ENCODE results near the gene SNAP25. TPM values are rescaled to one million over a fixed set of nuclear protein-coding genes. Genes with fewer than 3 reads are reported as not detected.

SNAP25 gene
- total RNA-seq, 1 experiment from 2014 or later = not detected

DNA sequence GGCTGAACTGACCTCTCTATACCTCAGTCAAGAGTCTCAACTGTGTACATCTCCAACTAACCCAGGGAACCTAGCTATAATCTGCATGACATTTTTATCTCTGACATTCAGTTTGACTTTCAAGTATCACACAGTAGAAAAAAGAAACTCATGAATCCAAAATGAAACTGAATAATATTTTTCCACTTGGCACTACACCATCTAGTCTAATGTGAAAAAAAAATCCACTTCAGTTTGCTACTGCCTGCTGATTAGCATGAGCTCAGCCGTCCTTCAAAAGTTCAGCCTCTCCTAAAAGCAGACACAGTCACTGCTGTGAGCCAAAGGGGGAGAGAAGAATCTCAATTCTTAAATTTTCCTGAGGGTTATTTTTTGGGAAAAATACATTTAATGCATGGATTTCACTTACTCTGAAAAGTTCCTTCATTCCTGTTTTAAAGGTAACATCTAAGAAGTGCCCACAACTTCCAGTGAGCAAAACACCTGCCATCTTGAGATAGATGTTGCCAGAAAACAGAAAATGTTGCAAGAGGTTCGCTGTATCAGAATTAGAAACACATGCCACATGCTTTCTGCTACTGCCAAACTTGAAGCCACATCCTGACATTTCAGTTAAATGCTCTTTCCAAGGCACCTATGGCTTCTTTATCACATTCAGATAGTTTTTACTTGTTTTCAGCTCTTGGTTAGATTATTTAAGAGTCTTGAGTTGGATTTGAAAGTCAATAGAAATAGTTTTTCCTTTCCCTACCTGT lies 120.0 kb downstream of the SNAP25 start:
- DNase-seq = no peak
- H3K9me3 ChIP-seq (replicated peaks) = no peaks in the 10 kb centered on the region
- H3K27ac ChIP-seq = no peak overlapping the region
- H3K4me3 ChIP-seq = no peak overlapping the region
- H3K4me1 ChIP-seq = peaks cover 3% of the 10 kb centered on the region
- no peaks in the 10 kb centered on the region for H3K27me3 ChIP-seq
- no peaks in the 10 kb centered on the region for H3K36me3 ChIP-seq

DNA sequence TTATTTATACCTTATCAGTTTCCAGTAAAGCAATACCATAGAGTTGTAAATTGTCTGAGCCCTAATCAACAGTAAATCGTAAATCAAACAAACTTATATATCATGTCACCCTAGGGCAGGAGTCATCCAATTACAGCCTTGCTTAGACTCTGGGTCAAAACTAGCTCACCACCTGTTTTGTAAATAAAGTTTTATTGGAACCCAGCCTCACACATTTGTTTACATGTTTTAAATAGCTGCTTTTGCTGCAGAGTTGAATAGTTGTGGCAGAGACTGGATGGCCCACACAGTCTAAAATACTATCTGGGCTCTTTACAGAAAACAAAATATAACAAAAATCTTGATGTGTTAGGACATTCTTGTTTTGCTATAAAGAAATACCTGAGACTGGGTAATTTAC lies 121.0 kb downstream of the SNAP25 start:
- Histone ChIP-seq H3K27me3 (no peaks in the 10 kb centered on the region), H3K9me3 (replicated peaks) (no peaks in the 10 kb centered on the region), H3K27ac (no peak overlapping the region), H3K4me1 (no peaks in the 10 kb centered on the region), H3K4me3 (no peak overlapping the region), H3K36me3 (no peaks in the 10 kb centered on the region)
- no peak for DNase-seq

DNA sequence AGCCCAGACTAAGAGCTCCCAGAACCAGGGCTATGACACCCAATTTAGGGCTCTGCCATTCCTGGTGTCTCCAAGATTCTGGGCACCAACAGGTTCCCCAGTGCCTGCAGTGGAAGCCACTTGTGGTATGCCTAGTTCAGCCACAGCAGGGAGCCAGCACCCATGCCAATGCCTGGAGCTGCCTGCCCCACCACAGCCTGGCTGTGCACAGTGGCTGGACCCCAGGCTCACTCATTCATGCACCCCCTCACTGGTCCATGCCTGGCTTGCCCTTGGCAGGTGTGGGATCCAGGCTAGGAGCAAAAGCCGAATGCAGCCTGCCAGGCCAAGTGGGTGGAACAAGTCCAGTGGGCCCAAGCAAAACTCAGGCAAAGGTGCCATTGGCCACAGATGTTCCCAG lies 123.5 kb downstream of the SNAP25 start:
- Histone ChIP-seq H3K27me3 (0 out of 2 replicates have a peak, but pooled peaks cover under 1% of the 10 kb centered on the region), H3K4me1 (no peaks in the 10 kb centered on the region), H3K9me3 (replicated peaks) (no peaks in the 10 kb centered on the region), H3K36me3 (no peaks in the 10 kb centered on the region), H3K27ac (no peak overlapping the region), H3K4me3 (no peak overlapping the region)
- no peak for DNase-seq

DNA sequence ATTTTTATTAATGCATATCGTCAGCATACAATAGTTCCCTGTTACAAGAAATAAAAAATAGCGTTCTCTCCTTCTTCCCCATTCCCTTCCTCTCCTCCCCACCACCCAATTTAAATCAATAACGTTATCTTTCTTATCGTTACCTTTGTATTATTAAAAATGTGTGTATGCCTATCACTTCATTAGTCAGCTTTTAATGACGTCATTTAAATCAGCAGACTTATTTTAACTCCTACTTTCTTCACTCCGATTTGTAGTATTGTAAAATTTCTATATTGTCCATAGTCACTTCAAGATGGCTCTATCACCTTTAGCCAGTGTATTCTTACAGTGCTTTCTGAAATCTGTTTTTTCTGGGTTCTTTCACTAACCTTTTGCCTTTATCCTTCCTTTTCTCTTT lies 126.3 kb downstream of the SNAP25 start:
- Histone ChIP-seq H3K36me3 (no peaks in the 10 kb centered on the region), H3K9me3 (replicated peaks) (no peaks in the 10 kb centered on the region), H3K4me1 (no peaks in the 10 kb centered on the region), H3K27me3 (0 out of 2 replicates have a peak, but pooled peaks cover 4% of the 10 kb centered on the region), H3K27ac (no peak overlapping the region), H3K4me3 (no peak overlapping the region)
- no peak for DNase-seq

DNA sequence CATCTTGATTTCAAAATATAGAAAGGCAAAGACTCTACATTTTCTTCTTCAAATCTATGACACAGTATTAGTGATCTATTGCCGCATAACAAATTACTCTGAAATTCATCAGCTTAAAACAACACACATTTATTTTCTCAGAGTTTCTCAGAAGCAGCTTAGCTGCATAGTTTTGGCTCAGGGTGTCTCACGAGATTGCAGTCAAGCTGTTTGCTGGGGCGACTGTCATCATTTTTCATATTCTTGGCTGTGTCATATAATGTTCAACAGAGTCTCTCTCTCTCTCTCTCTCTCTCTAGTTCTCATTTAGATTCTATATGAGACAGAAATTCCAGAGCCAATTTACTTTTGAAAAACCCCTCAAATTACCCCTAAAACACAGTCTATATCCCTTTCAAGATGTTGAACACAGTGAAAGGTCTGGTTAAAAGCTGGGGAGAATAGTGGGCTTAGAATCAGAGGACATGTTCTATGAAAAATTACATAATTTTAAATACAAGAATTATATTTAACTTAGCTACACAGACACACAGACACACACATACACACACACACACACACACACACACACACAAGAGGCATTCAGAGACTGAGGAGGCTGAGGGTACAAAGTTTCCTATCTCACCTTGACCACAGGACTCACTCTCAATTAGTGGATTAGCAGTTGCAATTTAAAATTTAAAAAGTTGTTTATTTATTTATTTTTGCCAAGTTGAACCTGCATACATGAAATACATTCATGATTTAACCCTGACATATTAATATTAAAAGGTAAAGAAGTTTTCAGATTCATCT lies 128.7 kb downstream of the SNAP25 start:
- no peaks in the 10 kb centered on the region for H3K9me3 ChIP-seq (replicated peaks)
- no peak overlapping the region for H3K27ac ChIP-seq
- peaks cover 3% of the 10 kb centered on the region for H3K4me1 ChIP-seq
- DNase-seq = no peak
- no peaks in the 10 kb centered on the region for H3K36me3 ChIP-seq
- no peak overlapping the region for H3K4me3 ChIP-seq
- 0 out of 2 replicates have a peak, but pooled peaks cover 4% of the 10 kb centered on the region for H3K27me3 ChIP-seq

DNA sequence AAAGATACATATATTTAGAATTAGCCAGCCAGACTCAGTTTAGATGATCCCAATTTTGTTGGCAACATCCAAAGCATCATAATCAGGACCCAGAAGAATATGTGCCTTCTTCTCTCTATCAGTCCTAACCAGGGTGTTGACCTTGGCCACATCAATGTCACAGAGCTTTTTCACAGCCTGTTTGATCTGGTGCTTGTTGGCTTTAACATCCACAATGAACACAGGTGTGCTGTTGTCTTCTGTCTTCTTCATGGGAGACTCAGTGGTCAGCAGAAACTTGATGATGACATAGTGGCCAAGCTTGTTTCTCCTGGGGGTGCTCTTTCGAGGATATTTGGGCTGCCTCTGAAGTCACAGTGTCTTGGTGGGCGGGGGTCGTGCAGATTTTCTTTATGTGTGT lies 130.5 kb downstream of the SNAP25 start:
- Histone ChIP-seq H3K4me3 (no peak overlapping the region), H3K9me3 (replicated peaks) (no peaks in the 10 kb centered on the region), H3K4me1 (peaks cover 17% of the 10 kb centered on the region), H3K27ac (no peak overlapping the region), H3K27me3 (0 out of 2 replicates have a peak, but pooled peaks cover 4% of the 10 kb centered on the region), H3K36me3 (no peaks in the 10 kb centered on the region)
- DNase-seq = no peak

DNA sequence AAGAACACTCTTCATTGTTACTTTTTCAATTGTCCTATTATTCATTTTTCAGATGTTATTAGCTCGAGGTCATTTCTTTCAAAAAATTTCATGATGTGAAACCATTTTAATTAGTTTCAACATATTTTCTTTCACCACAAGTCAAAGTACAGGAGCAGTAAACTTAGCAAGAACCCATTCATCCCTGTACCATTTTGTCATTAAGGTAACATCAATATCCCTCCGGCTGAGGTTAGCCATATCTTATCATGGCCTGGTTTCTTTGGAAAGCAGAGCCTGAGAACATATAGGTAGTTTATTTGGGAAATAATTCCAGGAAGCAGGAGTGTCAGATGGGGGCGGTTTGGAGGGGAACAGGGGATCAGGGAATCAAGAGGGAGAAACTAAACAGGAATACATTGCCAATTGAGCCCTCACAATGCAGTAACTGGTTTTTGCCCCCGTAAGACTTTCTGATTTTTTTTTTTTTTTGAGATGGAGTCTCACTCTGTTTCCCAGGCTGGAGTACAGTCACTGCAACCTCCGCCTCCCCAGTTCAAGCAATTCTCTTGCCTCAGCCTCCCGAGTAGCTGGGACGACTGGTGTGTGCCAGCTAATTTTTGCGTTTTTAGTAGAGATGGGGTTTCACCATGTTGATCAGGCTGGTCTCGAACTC lies 131.7 kb downstream of the SNAP25 start:
- Histone ChIP-seq H3K4me1 (peaks cover 17% of the 10 kb centered on the region), H3K4me3 (no peak overlapping the region), H3K27ac (no peak overlapping the region), H3K36me3 (no peaks in the 10 kb centered on the region), H3K9me3 (replicated peaks) (no peaks in the 10 kb centered on the region), H3K27me3 (0 out of 2 replicates have a peak, but pooled peaks cover 4% of the 10 kb centered on the region)
- DNase-seq = no peak

DNA sequence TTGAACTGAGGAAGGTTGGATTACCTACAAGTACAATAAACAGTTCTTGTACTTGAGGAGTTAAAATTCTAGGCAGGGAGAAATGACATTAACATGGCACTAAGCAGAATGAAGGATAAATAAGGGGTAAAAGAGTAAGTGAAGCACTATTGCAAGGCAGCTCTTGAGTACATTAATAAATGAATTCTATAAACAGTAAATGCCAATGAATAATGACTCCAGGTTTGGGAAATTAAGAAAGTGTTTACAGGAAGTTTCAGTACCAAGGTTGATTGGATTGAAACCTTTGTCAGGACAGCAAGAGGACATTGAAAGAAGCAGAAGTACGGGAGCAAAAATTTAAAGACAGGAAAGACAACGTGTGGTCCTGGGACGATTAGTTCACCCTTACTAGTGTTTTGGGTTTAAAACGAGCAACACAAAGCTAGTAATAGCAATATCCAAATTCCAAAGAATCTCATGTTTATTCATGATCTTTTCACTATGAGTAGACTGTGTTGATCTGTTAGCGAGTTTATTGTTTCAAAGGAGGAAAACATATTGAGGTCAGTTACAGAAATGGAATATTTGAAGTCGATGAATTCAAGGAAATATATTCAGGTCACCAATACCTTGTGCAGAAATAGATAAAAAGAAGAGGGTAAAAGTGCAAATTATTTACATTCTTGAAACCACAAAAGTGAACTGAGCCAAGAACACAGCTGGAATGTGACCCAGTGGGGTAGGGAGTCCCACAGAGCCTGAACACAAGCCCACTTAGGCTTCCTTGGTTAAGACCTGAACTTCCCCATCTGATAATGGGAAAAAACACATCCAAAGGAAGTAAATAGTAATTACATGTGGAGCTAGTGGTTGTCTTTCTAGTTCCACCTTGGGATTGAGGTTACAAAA lies 134.5 kb downstream of the SNAP25 start:
- H3K27ac ChIP-seq = no peak overlapping the region
- no peaks in the 10 kb centered on the region for H3K27me3 ChIP-seq
- no peaks in the 10 kb centered on the region for H3K36me3 ChIP-seq
- H3K9me3 ChIP-seq (replicated peaks) = no peaks in the 10 kb centered on the region
- peaks cover 17% of the 10 kb centered on the region for H3K4me1 ChIP-seq
- H3K4me3 ChIP-seq = no peak overlapping the region
- DNase-seq = peak in 1 of 2 experiments; percentile 9

DNA sequence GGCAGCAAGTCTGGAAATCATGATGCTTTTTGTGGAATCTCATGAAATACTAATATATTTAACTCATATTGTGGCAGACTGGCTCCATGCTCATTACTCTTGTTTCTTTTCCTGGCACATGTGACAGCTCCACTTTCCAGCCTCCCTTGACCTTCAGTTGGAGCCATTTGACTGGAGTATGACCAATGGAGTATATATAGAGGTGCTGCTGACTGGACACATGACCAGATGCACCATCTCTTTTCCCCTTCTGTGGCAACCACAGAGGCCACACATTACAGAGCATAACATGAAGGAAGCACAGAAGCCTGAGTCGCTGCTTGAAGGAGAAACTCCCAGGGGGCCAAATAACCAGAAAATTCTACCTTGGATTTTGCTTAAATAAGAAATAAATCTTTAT lies 138.0 kb downstream of the SNAP25 start:
- Histone ChIP-seq H3K36me3 (no peaks in the 10 kb centered on the region), H3K27ac (no peak overlapping the region), H3K4me3 (no peak overlapping the region), H3K27me3 (no peaks in the 10 kb centered on the region), H3K4me1 (peaks cover 17% of the 10 kb centered on the region), H3K9me3 (replicated peaks) (no peaks in the 10 kb centered on the region)
- DNase-seq = no peak

Other genes starting within 250 kb of the SNAP25 start
- not detected in 2 replicates for gene ANKEF1, start 183.8 kb upstream of the SNAP25 start, total RNA-seq (2014; rRNA removed; shearing (Covaris generic))
- 15.1 and 16.3 TPM in 2 replicates for gene MKKS, start 215.4 kb downstream of the SNAP25 start, total RNA-seq (2014; rRNA removed; shearing (Covaris generic))
- gene SLX4IP, start 216.5 kb downstream of the SNAP25 start, total RNA-seq (2014; rRNA removed; shearing (Covaris generic)) = 10.3 and 11.5 TPM in 2 replicates

Measured in SJCRH30 (cell line).